GM19463 (cell line): ENCODE measurements around the gene CSRP3.
"Not testable (repeated sequence)": the region's sequence is repeated elsewhere in the genome, so short reads cannot be mapped to it uniquely, and the experiment has no call there.

Experiments
- ATAC-seq: cut with Tn5 transposase; IDR thresholded peaks from one replicate; pipeline ENCODE4 v1.9.1; 2021; ENCODE audit warnings: mild to moderate bottlenecking, moderate library complexity; ENCODE audit not compliant: unreplicated experiment

The CSRP3 gene

GRCh38 chr11:19191530-19192169 is 10.1 kb downstream of the CSRP3 start:
- no peak for ATAC-seq

GRCh38 chr11:19187833-19188258 is 13.9 kb downstream of the CSRP3 start:
- ATAC-seq = no peak

DNA sequence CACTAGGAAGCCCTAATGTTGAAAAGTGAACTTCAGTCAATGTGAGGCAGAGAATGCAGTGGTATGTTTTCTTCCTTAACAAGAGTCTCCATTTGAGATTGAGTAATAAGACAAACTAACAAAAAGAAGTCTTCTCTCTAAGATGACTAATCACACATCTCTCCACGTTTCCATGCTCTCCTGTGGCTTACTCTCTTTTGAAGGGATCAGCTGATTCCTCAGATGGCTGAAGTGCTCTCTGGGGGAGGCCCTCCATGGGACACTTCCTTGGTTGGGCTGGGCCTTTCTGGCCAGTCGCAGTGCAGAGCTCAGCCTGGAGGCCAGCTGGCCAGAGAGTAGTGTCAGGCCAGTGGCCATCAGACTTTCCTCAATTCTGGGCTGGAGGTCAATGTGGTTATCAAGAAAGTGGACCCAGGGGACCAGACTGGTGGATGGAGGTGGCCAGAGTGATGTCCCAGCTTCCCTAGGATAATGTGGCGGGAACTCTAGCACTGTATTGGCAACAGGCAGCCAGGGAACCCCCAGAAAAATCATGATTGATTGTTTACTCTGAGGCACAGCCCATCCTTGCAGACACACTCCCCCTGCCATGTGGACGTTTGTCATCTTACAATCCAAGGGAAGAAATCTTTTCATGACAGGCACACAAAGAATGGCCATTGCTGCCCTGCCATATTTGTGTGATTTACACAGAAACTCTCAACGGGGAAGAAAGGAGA is 14.5 kb downstream of the CSRP3 start:
- ATAC-seq = no peak

GRCh38 chr11:19185516-19186052 is 16.2 kb downstream of the CSRP3 start:
- no peak for ATAC-seq

- ATAC-seq = no peak
These were observed 16.7 kb downstream of the CSRP3 start for GRCh38 chr11:19185036-19185435.

GRCh38 chr11:19183646-19184045 is 18.1 kb downstream of the CSRP3 start:
- ATAC-seq = no peak

DNA sequence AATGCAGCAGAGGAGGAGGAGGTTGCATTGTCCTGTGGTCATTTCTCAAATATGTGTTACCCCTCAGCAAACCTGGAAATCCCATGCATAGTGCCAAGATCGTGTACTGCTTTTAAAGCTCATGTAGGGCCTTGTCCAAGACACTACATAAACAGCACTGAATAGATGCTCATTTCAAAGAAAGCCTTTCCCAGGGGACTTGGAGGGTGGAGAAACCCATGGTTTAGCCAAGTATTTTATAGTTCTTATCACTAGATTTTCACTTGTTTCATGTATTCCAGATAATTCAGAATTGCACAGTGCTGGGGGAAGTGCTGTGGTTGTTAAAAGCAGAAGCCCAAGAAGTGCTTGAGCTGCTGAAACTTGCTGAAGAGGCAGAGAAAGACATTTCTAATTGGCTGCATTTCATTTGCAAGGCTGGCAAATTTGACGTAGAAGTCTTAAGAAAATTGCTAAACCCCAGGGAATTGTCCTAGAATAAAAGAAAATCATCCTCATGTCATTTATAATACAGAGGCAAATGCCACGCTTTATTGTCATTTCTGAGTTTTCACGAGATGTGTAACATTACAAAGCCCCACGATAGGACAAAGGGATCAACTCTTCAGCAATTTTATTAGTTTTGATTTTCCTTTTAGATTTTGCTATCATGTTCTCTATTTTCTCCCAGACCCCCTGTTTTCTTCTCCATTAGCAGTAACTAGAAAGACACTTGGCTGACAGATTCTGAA is 20.1 kb downstream of the CSRP3 start:
- ATAC-seq = no peak

DNA sequence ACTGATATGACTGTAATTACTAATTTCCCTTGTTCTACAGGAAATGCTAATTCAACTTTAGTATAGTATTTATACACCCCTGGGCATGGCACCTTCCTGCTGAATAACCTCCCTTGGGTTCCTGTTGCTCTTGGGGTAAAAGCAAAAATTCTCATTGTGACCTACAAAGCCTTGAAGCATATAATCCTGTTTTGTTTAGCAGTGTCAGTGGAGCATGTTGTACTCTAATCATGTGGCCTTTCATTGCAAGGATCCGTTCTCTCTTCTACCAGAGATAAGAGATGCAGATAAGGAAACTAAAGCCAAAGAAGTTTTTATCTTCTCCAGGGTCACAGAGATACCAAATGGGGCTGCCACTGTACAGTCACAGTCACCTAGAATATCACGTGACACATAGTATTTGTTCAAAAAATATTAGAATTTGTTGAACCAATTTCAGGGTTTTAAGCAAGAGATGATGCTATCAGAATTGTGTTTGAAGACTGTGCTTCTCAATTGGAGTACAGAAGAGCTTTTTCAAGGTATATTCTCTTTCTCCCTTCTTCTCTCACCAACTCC is 25.1 kb downstream of the CSRP3 start:
- ATAC-seq = no peak

DNA sequence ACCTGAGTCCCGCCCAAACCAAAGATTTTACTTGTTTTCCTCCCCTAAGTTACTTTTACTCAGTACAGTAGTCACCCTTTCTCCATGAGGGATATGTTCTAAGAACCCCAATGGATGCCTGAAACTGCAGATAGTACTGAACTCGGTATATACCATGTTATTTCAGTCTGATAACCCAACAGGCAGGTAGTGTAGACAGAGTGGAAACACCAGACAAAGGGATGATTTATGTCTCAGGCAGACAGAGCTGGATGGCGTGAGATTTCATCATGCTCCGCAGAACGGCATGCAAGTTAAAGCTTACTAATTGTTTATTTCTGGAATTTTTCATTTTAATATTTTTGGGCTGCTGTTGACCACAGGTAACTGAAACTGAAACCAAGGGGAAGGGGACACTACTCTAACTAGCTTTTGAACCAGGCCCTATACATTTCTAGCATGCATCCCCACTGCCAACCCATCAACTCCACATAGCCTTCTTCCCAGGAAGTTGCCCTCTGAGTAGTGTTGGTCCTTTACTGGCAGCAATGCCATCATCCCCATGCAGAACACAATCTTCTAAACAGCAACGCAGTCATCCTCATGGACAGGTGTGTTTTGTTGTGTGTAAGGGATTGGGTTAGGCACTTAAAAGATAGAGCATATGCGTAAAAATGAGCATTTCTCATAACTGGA is 27.7 kb downstream of the CSRP3 start:
- ATAC-seq = no peak

DNA sequence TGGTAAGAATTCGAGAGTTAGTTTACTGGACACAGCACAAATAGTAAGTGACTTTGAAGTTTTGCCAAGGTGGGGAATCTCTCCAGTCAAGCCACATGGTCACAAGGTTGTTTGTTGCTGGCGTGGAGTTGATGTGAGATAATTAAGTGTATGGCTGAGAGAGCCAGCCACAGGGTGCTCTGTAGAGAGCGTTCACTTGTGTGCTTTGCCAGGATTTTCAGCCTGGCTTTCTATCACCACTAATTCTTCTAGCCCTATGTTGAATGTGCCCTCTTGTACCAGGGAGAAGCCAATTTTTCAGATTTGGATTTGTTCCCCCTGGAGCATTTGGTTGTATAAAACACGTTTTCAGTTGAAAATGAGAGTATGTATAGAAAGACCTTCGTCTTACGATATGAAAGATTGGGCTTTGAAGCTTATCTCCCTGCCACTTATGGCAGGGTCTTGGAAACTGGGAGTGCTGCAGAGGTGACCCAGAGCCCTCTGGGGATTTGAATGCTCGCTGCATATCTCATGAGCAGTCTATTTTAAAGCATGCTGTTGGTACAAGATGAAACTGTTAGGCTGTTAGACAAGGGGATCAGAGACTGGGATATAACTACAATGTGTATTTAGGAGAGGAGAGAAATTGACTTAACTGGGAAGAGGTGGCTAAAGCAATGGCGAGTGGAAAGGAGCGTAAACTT is 28.6 kb downstream of the CSRP3 start:
- ATAC-seq = no peak

GRCh38 chr11:19168090-19168489 is 33.7 kb downstream of the CSRP3 start:
- ATAC-seq = no peak

DNA sequence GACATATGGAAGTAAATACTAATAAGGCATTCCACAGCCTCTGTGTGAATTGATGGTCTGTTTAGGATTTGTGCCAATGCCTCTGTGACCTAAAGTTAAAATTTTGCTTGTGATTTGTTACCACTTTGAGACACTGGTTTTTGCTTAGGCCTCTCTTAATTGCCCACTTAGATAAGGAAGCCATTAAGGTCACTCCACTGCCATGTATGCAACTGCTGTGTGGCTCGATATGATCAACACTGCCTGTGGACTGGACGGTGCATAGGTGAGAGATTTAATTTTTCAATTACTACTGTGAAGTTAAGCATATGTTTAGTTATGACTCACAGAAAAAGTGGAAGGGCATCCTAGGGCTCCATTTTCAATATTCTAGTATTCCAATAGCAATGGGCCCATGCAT is 36.9 kb downstream of the CSRP3 start:
- ATAC-seq = no peak

- no peak for ATAC-seq
These were observed 37.4 kb downstream of the CSRP3 start for GRCh38 chr11:19164230-19164855.

DNA sequence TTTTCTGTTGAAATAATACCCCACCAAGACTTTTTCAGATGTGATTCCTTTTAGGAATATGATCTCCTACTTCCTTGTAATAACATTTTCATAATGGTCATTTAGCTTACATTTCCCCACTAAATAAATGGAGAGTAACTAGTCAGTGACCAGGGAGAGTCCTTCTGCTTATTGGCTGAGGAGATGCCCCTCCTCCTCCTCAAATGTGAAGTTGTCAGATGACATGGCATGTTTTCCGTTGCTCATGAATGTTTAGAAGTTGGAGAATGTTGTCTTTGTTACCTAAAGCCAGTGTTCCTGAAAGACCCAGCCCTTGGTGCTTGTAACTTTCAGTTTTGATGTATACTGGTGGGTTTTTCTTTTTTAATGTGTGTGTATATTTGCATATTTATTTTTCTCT is 38.2 kb downstream of the CSRP3 start:
- no peak for ATAC-seq

DNA sequence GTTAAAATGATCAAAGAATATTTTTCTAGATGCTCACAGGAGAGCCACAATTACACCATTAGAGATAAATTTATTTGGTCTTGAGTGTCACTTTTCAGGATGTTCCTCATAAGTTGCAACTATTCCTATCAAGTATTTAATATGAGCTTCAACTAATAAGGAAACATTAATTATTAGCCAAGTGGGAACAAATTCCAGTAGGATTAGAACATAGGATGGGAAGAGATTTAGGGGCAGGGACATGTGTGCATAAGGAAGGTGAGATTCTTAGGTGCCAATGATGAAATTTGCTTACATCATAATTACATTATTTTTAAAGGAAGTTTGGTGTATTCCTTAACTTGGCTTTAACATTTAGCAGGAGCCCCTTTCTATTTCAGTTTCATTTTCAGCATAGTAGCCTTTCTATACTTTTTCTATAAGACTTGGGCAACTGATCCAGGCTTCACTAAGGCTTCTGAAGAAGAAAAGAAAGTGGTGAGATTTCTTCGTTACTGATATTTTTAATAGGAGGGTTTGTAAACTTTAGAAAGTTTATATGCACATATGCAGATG is 38.8 kb downstream of the CSRP3 start:
- ATAC-seq = no peak

GRCh38 chr11:19161651-19162050 is 40.1 kb downstream of the CSRP3 start:
- no peak for ATAC-seq

DNA sequence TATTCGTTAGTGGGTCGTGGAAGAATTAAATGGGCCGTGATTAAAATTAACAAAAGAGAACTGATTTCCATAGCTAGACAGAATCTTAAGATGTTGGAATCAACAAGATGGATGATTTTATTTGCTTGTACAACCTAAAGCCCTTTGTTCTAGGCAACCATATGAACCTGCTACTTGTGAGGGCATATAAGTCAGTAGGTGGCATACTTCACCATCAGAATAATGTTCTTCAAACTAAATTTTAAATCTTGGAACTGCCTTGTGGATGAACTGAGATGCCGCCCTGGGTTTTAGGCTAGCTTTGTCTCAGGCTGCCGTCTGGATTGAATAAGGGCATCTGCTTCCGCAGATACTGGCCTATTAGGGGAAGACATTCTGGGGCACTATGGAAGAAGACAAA is 40.9 kb downstream of the CSRP3 start:
- ATAC-seq = no peak

DNA sequence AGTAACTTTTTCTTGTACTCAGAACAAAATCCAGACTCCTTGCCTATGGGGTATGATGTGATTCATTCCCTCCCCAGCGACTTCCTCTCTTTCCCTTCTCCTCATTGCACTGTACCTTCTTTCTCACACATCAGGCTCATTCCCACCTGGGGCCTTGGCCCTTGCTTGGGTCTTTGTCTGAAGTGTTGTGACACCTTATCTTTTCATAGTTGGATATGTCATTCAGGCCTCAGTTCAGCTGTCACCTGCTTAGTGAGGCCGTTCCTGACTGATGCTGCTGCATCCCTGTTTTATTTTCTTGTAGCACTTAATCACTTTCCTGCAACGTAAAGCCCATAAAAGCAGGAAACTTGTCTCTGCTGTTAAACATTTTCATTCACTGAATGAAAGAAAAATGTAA is 44.9 kb downstream of the CSRP3 start:
- no peak for ATAC-seq

DNA sequence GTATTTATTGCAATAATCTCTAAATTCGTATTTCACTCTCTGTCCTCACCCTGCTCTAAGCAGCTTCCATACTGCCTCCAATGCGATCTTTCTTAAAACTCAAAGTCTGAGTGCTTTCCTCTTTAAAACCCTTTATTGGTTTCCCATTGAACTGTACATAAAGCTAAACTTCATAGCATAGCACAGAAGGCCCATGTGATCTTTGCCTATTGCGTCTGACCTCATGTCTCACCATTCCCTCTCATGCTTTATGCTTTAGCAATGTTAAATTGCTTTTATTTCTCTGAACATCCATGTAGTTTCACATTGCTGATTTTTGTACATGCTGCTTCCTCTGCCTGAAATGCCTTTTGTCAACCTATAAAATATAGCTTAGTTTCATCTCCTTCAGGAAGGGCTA is 56.5 kb downstream of the CSRP3 start:
- no peak for ATAC-seq

- ATAC-seq = not testable (repeated sequence)
These were observed 64.9 kb downstream of the CSRP3 start for GRCh38 chr11:19136884-19137283.
